Measurements from ENCODE around the gene BRME1.
"Not testable (repeated sequence)": the region's sequence is repeated elsewhere in the genome, so short reads cannot be mapped to it uniquely, and the experiment has no call there.

The BRME1 gene

GRCh38 chr19:13865571-13866462 lies 40.1 kb downstream of the BRME1 start:
- DNase-seq (ENCODE audit: low read depth), result no peak

- DNase-seq (ENCODE audit: low read depth), result no peak
Measured at GRCh38 chr19:13864667-13865570, 41.0 kb downstream of the BRME1 start.

DNA sequence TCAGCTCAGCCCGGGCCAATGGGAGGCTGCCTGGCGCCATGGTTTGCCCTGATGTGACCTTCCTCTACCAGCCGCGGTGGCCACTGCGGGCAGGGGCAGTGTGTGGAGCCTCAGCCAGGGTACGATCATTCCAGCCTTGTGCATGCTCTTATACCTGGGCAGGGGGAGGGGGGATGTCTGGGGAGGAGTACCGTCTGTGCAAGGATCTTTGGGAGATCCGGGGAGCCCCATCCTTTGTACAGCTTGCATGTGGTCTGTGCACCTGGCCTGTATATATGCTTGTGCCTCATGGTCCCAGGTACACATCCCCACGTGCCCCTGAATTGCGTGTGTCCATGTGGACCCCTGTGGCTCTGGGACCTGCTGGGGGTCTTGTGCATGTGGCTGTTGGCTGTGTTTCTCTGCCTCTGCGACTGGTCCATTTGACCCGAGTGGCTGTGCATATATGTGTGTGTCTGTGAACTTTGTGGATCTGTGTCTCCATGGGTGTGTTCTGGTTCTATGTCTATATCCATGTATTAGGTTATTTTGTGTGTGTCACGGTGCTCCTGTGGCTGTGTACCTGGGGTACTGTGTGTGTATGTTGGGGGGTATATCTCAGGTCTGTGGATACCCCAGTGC lies 41.8 kb downstream of the BRME1 start:
- no peak for DNase-seq (ENCODE audit: low read depth)

DNA sequence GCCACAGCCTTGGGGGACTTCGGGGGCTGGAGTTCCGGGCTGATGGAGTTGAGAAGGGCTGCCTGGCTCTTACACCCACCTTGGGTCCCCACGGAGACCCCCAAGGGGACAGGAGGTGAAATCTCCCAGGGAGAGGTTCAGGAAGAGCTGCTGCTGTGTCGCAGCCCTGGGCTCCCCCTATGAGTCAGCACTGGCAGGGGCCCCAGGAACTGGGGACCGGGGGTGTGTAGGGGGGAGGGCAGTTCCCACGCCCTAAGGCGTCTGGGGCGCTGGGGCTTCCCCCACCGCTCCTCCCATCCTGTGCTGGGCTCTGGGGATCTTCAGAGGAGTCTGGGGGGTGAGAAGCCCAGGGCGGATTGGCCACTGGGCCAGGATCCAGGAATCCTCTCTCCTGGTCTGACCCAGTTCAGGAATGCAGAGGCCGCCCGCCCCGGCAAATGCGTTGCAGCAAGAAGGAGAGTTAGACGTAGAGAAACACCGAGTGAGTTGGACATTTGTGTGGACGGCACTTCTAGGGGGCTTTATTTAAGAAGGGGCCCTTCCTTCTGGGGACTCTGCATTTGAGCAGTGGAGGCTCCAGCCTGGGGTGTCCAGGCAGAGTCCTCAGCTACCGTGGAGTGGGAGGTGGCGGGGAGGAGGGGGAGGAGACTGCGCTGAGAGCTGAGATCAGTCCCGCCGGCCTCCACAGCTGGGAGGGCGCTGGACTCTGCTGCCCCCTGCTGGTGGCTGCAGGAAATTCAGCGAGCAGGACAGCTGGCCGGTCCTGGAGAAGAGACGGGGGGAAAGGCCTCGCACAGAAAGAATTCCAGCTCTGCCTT lies 44.0 kb downstream of the BRME1 start:
- DNase-seq (ENCODE audit: low read depth), result peak; percentile 98

- DNase-seq (ENCODE audit: low read depth), result peak; percentile 61
Measured at GRCh38 chr19:13861392-13861713, 44.6 kb downstream of the BRME1 start.

GRCh38 chr19:13860679-13861391 lies 45.1 kb downstream of the BRME1 start:
- DNase-seq (ENCODE audit: low read depth), result no peak

- DNase-seq (ENCODE audit: low read depth), result peak; percentile 65
Measured at GRCh38 chr19:13859361-13859880, 46.5 kb downstream of the BRME1 start.

DNA sequence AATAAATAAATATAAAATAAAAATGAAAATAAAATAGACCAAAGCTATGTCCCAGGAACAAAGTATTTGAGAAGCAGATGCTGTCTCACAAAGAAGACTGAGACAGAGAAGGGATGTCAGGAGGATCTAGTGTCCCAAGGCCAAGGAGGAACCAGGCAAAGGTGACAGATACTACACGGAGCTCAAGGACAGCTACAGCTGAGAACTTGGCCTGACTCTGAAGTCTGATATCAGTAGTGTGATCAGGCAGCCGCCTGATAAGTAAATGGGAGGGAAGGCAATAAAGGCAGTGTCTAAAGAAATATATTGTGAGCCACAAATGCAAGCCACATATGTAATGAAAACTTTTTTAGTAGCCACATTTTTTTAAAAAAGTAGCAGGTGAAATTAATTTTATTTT lies 49.4 kb downstream of the BRME1 start:
- no peak for DNase-seq (ENCODE audit: low read depth)

DNA sequence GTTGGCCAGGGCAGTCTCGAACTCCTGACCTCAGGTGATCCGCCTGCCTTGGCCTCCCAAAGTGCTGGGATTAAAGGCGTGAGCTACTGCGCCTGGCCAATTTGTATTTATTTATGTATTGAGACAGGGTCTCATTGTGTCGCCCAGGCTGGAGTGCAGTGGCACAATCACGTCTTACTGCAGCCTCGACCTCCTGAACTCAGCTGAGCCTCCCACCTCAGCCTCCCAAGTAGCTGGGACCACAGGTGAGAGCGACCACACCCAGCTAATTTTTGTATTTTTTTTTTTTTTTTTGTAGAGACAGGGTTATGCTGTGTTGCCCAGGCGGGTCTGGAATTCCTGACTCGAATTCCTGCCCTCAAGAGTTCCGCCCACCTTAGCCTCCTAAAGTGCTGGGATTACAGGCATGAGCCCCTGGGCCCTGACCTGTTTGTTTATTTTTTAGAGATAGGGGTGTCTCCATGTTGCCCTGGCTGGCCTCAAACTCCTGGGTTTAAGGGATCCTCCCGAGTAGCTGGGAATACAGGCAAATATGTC lies 53.7 kb downstream of the BRME1 start:
- not testable (repeated sequence) for DNase-seq (ENCODE audit: low read depth)

DNA sequence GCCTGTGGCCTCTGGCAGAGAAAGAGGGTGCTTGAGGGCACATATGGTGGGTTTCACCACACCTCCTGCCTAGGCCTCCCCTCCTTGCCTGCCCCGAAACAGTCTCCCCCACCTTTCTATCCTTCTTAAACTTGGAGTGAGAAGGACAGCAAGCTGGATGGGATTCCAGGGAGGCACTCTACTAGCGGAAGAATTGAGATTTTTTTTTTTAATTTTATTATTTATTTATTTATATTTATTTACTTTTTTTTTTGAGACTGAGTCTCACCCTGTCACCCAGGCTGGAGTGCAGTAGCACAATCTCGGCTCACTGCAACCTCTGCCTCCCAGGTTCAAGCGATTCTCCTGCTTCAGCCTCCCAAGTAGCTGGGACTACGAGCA lies 54.2 kb downstream of the BRME1 start:
- not testable (repeated sequence) for DNase-seq (ENCODE audit: low read depth)

GRCh38 chr19:13850910-13851733 lies 54.8 kb downstream of the BRME1 start:
- DNase-seq (ENCODE audit: low read depth), result peak; percentile 94

DNA sequence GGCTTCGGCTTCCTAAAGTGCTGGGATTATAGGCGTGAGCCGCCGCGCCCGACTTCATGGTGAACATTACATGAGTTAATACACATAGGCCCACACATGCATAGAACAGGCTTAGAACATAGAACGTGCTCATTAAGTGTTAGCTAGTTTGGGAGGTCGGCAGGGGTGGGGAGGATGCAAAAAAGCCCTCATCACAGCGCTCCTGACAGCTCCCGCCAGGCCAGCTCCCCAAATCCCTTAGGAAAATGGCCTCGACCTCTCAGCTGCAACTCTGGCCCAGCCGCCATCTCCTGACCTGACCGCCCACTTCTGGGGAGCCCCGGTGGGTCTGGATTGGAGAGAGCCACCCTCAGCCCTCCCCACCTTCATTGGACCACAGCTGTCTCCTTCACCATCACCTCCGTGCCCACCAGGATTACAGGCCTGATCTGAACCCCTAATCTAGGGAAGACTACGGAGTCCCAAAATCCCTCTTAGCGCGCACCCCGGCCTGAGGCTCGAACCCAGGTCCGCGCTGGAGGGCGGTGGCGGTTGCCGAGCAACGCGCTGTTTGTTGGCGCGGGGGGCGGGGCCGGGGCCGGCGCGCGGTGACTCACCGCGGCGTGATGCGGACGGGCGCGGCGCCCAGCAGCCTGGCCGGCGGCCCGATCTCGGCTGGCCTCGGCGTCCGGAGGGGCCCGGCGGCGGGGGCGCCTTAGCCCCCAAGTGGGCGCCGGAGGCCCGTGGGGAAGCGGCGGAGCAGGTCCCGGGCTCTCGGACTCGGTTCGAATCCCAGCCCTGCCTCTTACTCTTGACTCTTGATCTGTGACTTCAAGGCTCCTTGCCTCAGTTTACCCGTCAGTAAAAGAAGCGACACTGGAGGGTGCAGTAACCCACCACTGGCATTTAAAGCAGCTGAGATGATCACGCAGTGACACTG lies 55.7 kb downstream of the BRME1 start:
- peak; percentile 81 for DNase-seq (ENCODE audit: low read depth)

- no peak for DNase-seq (ENCODE audit: low read depth)
Measured at GRCh38 chr19:13848798-13849676, 56.9 kb downstream of the BRME1 start.

- DNase-seq (ENCODE audit: low read depth), result no peak
Measured at GRCh38 chr19:13848340-13848677, 57.6 kb downstream of the BRME1 start.

DNA sequence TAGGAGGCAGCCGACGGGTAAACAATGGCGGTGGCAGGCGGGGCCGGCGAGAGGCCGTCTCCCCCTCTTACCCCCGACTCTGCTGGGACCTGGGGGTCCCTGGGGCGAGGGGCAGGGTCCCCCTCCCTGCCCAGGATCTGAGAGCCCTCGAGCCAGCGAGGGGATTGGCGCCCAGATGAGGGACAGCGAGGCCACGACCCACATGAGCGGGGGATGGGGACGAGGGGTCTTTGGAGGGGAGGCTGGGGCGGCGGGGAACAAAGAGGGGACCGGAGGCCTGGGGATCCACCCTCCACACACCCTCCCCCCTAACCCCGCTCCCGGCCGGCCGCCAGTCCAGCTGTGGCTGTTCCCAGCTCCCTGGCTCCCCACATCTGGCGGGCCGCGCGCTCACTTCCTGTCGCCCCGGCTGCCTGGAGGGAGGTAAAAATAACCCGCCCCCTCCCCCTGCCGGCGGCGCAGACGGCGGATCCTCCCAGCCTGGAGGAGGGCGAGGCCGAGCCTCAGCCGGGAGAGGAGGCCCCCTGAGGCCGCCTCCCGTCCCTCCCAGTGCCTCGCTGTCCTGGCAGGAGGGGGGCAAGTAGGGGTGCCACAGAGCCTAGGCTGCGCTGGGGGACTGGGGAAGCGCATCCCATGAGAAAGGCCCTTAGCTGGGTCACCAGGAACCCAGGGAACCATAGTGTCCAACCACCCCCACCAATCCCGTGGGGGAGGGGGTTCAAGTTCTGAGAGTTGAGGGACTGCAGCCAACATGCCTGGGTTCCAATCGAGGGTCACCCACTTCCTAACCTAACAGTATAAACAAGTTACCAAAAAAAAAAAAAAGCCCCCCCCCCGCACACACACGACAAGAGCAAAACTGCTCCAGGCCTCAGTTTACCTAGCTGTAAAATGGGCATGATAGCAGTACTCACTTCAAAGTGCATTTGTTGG lies 58.2 kb downstream of the BRME1 start:
- peak; percentile 94 for DNase-seq (ENCODE audit: low read depth)

Data from EH (cell line).